Natural killer cell (primary cell): ENCODE data around the gene NEDD9. TPM values are rescaled to one million over a fixed set of nuclear protein-coding genes. Genes with fewer than 3 reads are reported as not detected.
A peak's percentile ranks its signal among the peaks of the same experiment; 100 is the strongest.

Source experiments
- ATAC-seq, 3 donors: fragments of 150-1000 bp in 2 of 3; fragments of 200-7000 bp in 1 of 3; cut with Tn5 transposase; 1 replicate in 1 of 3; 2 replicates in 2 of 3; pipeline ENCODE4 v1.10.0; 2021; ENCODE audit warnings: mild to moderate bottlenecking in 2 of 3, moderate library complexity in 2 of 3
- DNase-seq, 2 donors: peaks; one replicate each; pipeline versions ENCODE4 v3.0.0 to v3.0.0-alpha.2; 2013 to 2021; ENCODE audit warnings: mixed read lengths in 1 of 2
- H3K27ac ChIP-seq: one replicate; pipeline ENCODE4 v1.5.1; 2013; ENCODE audit warnings: mild to moderate bottlenecking, low read length
- H3K27me3 ChIP-seq: one replicate; pipeline ENCODE4 v1.6.1; 2013; ENCODE audit warnings: low read length; ENCODE audit not compliant: control insufficient read depth, insufficient read depth
- H3K36me3 ChIP-seq: one replicate; pipeline ENCODE4 v1.6.1; 2013; ENCODE audit warnings: low read length; ENCODE audit not compliant: control insufficient read depth, insufficient read depth
- H3K4me1 ChIP-seq: one replicate; pipeline ENCODE4 v1.6.1; 2013; ENCODE audit warnings: low read length; ENCODE audit not compliant: control insufficient read depth, insufficient read depth
- H3K4me3 ChIP-seq: one replicate; pipeline ENCODE4 v1.5.1; 2013; ENCODE audit warnings: low read length
- H3K9me3 ChIP-seq: one replicate; pipeline ENCODE4 v1.6.1; 2013; ENCODE audit warnings: low read length; ENCODE audit not compliant: control insufficient read depth, insufficient read depth
- H3K27ac Mint-ChIP-seq, 2 donors: one replicate each; pipeline ENCODE4 v1.8.0; 2022; ENCODE audit warnings: mild to moderate bottlenecking in 2 of 2, mixed read lengths in 2 of 2, moderate library complexity in 1 of 2
- H3K27me3 Mint-ChIP-seq, 2 donors: one replicate each; pipeline ENCODE4 v1.8.0; 2022; ENCODE audit warnings: low read depth in 2 of 2, mixed read lengths in 2 of 2
- H3K36me3 Mint-ChIP-seq: one replicate; pipeline ENCODE4 v1.8.0; 2022; ENCODE audit warnings: mixed read lengths
- H3K4me1 Mint-ChIP-seq, 2 donors: one replicate each; pipeline ENCODE4 v1.8.0; 2022; ENCODE audit warnings: mixed read lengths in 2 of 2
- H3K4me3 Mint-ChIP-seq: one replicate; pipeline ENCODE4 v1.8.0; 2022; ENCODE audit warnings: mild to moderate bottlenecking, moderate library complexity, mixed read lengths
- H3K9me3 Mint-ChIP-seq, 2 donors: one replicate each; pipeline ENCODE4 v1.8.0; 2022; ENCODE audit warnings: mixed read lengths in 2 of 2
- WGBS: methylation state at CpG from one replicate; pipeline ENCODE4 v1.1.7; 2013; ENCODE audit warnings: missing lambda C conversion rate; ENCODE audit not compliant: insufficient coverage; 5-methylcytosine and 5-hydroxymethylcytosine counted together
- intact Hi-C: fragments of 100-400 bp; cut with micrococcal nuclease; formaldehyde crosslinking; loops from one replicate; pipeline ENCODE4 v1.14.2; 2022
- total RNA-seq, 4 donors: library from RNA; stranded (reverse); fragments of 120-200 nt in 1 of 4; gene quantifications; one replicate each; pipeline versions ENCODE4 v1.2.3 to v1.2.4, GENCODE V29; 2013 to 2022
- TF ChIP-seq, protein P1 (sequence below): fragments of 200-600 bp; IDR thresholded peaks from one replicate; pipeline ENCODE4 v1.8.0; 2022; ENCODE audit warnings: antibody characterized with exemption

NEDD9 gene
- total RNA-seq, 3 donors from 2014 or later (not counting 1 experiment from before 2014, with no cell fraction given), result 106 to 110 (median 107) TPM

DNA sequence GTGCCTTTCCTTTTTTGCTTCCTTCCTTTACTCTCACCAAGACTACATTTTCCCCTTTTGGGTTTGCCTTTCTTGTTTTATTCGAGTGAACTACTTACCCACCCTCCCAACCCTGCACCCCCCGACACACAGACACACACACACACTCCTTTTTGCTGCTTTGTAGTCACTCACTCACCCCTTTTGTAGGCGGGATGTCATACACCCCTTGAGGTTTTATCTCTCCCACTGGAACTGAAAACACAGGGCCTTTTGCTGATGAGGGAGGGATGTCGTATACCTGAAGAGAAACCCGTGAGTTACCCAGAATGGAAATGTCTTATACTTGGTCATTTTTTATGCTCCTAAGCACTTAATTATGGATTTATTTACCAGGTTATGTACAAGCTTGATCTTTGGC is 40.3 kb downstream of the NEDD9 start:
- Mint-ChIP-seq H3K27ac (peak overlapping the region; percentile 32 to 63), H3K4me1 (peaks cover 42 to 43% of the 10 kb centered on the region in 2 donors), H3K9me3 (no peaks in the 10 kb centered on the region), H3K4me3 (no peak overlapping the region), H3K36me3 (peaks cover 15% of the 10 kb centered on the region), H3K27me3 (no peaks in the 10 kb centered on the region)
- DNase-seq (no peak), ATAC-seq (no peak)
- H3K36me3 ChIP-seq, result peaks cover 62% of the 10 kb centered on the region
- H3K27me3 ChIP-seq, result no peaks in the 10 kb centered on the region
- no peak overlapping the region for H3K27ac ChIP-seq
- TF ChIP-seq, protein P1, sequence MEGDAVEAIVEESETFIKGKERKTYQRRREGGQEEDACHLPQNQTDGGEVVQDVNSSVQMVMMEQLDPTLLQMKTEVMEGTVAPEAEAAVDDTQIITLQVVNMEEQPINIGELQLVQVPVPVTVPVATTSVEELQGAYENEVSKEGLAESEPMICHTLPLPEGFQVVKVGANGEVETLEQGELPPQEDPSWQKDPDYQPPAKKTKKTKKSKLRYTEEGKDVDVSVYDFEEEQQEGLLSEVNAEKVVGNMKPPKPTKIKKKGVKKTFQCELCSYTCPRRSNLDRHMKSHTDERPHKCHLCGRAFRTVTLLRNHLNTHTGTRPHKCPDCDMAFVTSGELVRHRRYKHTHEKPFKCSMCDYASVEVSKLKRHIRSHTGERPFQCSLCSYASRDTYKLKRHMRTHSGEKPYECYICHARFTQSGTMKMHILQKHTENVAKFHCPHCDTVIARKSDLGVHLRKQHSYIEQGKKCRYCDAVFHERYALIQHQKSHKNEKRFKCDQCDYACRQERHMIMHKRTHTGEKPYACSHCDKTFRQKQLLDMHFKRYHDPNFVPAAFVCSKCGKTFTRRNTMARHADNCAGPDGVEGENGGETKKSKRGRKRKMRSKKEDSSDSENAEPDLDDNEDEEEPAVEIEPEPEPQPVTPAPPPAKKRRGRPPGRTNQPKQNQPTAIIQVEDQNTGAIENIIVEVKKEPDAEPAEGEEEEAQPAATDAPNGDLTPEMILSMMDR, result no peak
- H3K9me3 ChIP-seq, result no peaks in the 10 kb centered on the region
- intact Hi-C loops, result no loop called here
- 53% methylated on average over 3 of the region's 5 CpGs for WGBS
- H3K4me1 ChIP-seq, result peaks cover 13% of the 10 kb centered on the region
- H3K4me3 ChIP-seq, result no peak overlapping the region

DNA sequence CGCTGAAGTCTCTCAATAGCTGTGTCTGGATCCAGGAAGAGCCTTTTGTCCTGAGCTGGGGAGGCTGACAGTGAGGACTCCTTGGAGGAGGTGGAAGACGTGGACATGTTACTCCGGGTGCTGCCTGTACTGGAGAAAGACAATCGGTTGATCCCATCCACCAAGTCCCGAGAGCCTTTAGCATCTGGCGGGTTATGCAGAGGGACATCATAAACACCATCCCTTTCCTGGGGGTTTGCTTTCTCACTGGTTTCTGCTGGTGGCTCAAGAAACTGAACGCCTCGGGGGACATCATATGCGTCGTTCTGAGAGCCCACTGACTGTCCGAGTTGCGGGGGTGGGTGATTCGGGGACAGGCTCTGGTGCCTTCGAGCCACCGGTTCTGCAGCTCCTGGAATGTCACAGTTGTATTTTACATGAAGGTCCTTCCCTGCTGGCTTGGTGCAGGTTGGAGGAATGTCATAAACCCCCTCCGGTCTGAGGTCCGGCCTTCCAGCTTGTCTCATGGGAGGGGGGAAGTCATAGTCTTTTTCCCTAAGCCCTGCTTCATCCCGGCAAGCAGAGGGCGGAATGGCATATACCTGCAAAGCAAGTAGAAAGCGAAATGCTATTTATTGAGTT is 41.7 kb downstream of the NEDD9 start:
- no peaks in the 10 kb centered on the region for H3K27me3 Mint-ChIP-seq
- H3K9me3 ChIP-seq, result no peaks in the 10 kb centered on the region
- DNase-seq (no peak), ATAC-seq (no peak)
- peak overlapping the region; percentile 36 to 63 for H3K27ac Mint-ChIP-seq
- no peak overlapping the region for H3K4me3 ChIP-seq
- H3K9me3 Mint-ChIP-seq, result no peaks in the 10 kb centered on the region
- H3K36me3 Mint-ChIP-seq, result peaks cover 15% of the 10 kb centered on the region
- peaks cover 28 to 29% of the 10 kb centered on the region in 2 donors for H3K4me1 Mint-ChIP-seq
- no peaks in the 10 kb centered on the region for H3K27me3 ChIP-seq
- peaks cover 70% of the 10 kb centered on the region for H3K36me3 ChIP-seq
- H3K4me1 ChIP-seq, result peaks cover under 1% of the 10 kb centered on the region
- H3K4me3 Mint-ChIP-seq, result no peak overlapping the region
- 97% methylated on average over 20 of the region's 20 CpGs for WGBS
- intact Hi-C loops, result no loop called here
- TF ChIP-seq, protein P1, result no peak
- no peak overlapping the region for H3K27ac ChIP-seq

DNA sequence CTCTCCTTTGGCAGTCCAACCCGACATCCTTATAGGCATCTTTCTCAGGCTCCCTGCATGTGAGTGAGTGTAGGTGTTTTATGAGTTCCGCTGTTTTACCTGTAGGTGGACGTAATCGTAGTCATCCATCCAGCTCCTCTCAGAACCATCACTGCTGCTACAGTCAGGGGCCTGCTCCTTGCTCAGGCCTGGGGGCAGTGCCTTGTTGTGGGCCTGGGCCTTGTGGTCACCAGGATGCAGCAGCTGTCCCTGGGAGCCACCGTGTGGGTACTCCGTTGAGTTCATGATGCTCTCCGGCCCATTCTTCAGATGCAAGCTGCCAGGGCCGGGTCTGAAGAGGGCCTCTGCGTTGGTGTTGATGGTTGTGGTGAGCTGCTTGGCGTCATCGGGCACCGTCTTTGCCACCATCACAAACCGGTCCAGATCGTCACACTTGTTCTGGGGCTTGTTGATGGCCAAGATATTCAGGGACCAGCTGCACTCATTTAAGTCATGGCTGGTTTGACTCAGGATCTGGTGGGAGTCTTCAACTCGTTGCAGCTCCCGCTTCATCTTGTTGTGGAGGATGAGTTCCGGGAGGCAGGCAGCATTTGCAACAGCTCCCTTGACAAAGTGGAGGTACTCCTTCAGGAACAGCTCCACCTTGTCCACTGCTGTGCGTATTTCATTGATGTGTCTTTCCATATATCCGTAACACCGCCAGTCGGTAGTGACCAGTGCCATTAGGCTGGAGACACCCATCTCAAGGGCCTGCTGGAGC is 42.4 kb downstream of the NEDD9 start:
- H3K27me3 Mint-ChIP-seq, result no peaks in the 10 kb centered on the region
- no peaks in the 10 kb centered on the region for H3K9me3 ChIP-seq
- DNase-seq, result no peak
- TF ChIP-seq, protein P1, result no peak
- no peaks in the 10 kb centered on the region for H3K4me1 ChIP-seq
- H3K36me3 Mint-ChIP-seq, result peaks cover 20% of the 10 kb centered on the region
- ATAC-seq, result no peak
- no peak overlapping the region for H3K4me3 ChIP-seq
- H3K4me1 Mint-ChIP-seq, result peaks cover 24 to 26% of the 10 kb centered on the region in 2 donors
- H3K4me3 Mint-ChIP-seq, result no peak overlapping the region
- H3K27me3 ChIP-seq, result no peaks in the 10 kb centered on the region
- peaks cover 77% of the 10 kb centered on the region for H3K36me3 ChIP-seq
- no peak overlapping the region for H3K27ac ChIP-seq
- 97% methylated on average over 20 of the region's 21 CpGs for WGBS
- H3K27ac Mint-ChIP-seq, result peak overlapping the region; percentile 18 to 36
- intact Hi-C loops, result no loop called here
- no peaks in the 10 kb centered on the region for H3K9me3 Mint-ChIP-seq
